Peyer's patch (tissue), 4 donors: ENCODE measurements around the gene HSD17B12. TPM values are rescaled to one million over a fixed set of nuclear protein-coding genes. Genes with fewer than 3 reads are reported as not detected.

Source experiments
- DNase-seq, 3 donors: peaks; one replicate each; pipeline ENCODE4 v3.0.0-alpha.2; 2017 to 2019
- H3K27ac ChIP-seq, 4 donors: fragments of 200-600 bp; sonication (generic); one replicate each; pipeline ENCODE4 v1.5.1; 2016 to 2019
- H3K27me3 ChIP-seq, 2 donors: fragments of 200-600 bp; sonication (generic); one replicate each; pipeline ENCODE4 v1.5.1; 2019
- H3K36me3 ChIP-seq, 3 donors: fragments of 200-600 bp; sonication (generic); one replicate each; pipeline ENCODE4 v1.5.1; 2016 to 2019
- H3K4me1 ChIP-seq, 4 donors: fragments of 200-600 bp; sonication (generic); one replicate each; pipeline ENCODE4 v1.5.1; 2016 to 2019
- H3K4me3 ChIP-seq, 4 donors: fragments of 200-600 bp; sonication (generic); 1 replicate in 3 of 4; 2 replicates in 1 of 4; pipeline ENCODE4 v1.5.1; 2016 to 2019; ENCODE audit warnings: mild to moderate bottlenecking in 1 of 4
- H3K9me3 ChIP-seq, 4 donors: fragments of 200-600 bp; sonication (generic); one replicate each; pipeline ENCODE4 v1.5.1; 2016 to 2019; ENCODE audit warnings: mild to moderate bottlenecking in 1 of 4
- POLR2A ChIP-seq, 2 donors: fragments of 450-650 bp; IDR thresholded peaks; one replicate each; pipeline ENCODE4 v1.5.1; 2017; ENCODE audit warnings: antibody characterized with exemption in 2 of 2, mild to moderate bottlenecking in 2 of 2, moderate library complexity in 2 of 2
- total RNA-seq, 4 donors: library from RNA; depleted of rRNA; stranded (reverse); fragments of >200 nt; gene quantifications; one replicate each; pipeline ENCODE4 v1.1.0, GENCODE V29; 2016
- TF ChIP-seq, protein P1 (sequence below), 6 experiments: fragments of 450-650 bp in 4 of 6; fragments of 200-600 bp in 2 of 6; sonication (generic) in 1 of 6; IDR thresholded peaks; one replicate each; pipeline ENCODE4 v1.5.1; 2017 to 2019; ENCODE audit warnings: antibody characterized with exemption in 6 of 6, mild to moderate bottlenecking in 3 of 6, moderate library complexity in 1 of 6

HSD17B12 gene
- total RNA-seq, 4 donors from 2014 or later: 12.4 to 69.0 (median 59.4) TPM

DNA sequence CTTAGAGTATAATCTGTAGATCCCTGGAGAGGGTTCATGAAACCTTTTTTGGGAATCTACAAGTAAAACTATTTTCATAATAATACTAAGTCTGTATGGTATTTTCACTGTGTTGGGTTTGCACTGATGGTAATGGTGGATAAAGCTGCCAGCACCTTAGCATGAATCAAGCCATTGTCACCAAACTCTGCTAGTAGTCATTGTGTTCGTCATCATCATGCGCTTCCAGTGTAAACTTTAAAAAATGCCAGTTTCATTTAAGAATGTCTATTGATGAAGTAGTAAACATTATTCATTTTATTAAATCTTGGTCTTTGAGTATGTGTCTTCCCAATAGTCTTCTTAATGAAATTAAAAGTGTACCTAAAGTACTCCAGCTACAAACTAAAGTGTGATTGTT lies 215.1 kb downstream of the HSD17B12 start:
- no peak overlapping the region for H3K27ac ChIP-seq

DNA sequence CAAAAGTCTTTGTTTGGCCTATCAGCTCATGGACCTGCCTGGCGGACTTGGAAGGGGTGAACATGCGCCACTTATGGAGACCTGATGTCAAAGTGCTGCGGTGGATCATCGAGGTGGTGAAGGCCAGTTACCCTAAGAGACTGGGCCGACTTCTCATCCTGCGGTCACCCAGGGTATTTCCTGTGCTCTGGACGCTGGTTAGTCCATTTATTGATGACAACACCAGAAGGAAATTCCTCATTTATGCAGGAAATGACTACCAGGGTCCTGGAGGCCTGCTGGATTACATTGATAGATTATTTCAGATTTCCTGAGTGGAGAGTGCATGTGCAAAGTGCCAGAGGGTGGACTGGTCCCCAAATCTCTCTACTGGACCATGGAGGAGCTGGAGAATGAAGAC lies 218.0 kb downstream of the HSD17B12 start:
- peaks cover 0 to 78% (median 0%) of the 10 kb centered on the region in 3 donors for H3K36me3 ChIP-seq
- H3K4me1 ChIP-seq: no peaks in the 10 kb centered on the region
- no peaks in the 10 kb centered on the region for H3K9me3 ChIP-seq
- no peak overlapping the region for H3K4me3 ChIP-seq
- H3K27me3 ChIP-seq: no peaks in the 10 kb centered on the region
- no peak for DNase-seq
- TF ChIP-seq, protein P1, sequence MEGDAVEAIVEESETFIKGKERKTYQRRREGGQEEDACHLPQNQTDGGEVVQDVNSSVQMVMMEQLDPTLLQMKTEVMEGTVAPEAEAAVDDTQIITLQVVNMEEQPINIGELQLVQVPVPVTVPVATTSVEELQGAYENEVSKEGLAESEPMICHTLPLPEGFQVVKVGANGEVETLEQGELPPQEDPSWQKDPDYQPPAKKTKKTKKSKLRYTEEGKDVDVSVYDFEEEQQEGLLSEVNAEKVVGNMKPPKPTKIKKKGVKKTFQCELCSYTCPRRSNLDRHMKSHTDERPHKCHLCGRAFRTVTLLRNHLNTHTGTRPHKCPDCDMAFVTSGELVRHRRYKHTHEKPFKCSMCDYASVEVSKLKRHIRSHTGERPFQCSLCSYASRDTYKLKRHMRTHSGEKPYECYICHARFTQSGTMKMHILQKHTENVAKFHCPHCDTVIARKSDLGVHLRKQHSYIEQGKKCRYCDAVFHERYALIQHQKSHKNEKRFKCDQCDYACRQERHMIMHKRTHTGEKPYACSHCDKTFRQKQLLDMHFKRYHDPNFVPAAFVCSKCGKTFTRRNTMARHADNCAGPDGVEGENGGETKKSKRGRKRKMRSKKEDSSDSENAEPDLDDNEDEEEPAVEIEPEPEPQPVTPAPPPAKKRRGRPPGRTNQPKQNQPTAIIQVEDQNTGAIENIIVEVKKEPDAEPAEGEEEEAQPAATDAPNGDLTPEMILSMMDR (IDR thresholded peaks at IDR 0.05): no peak
- TF ChIP-seq POLR2A (IDR thresholded peaks at IDR 0.05): no peak
- no peak overlapping the region for H3K27ac ChIP-seq

More for the DNA sequence above, 215.1 kb downstream of the HSD17B12 start:
- no peak for DNase-seq
- TF ChIP-seq, protein P1 (IDR thresholded peaks at IDR 0.05): no peak
- no peak for TF ChIP-seq POLR2A (IDR thresholded peaks at IDR 0.05)
- Histone ChIP-seq H3K27me3 (no peaks in the 10 kb centered on the region), H3K4me1 (no peaks in the 10 kb centered on the region), H3K9me3 (no peaks in the 10 kb centered on the region), H3K4me3 (no peak overlapping the region), H3K36me3 (peaks cover 0 to 77% (median 0%) of the 10 kb centered on the region in 3 donors)

DNA sequence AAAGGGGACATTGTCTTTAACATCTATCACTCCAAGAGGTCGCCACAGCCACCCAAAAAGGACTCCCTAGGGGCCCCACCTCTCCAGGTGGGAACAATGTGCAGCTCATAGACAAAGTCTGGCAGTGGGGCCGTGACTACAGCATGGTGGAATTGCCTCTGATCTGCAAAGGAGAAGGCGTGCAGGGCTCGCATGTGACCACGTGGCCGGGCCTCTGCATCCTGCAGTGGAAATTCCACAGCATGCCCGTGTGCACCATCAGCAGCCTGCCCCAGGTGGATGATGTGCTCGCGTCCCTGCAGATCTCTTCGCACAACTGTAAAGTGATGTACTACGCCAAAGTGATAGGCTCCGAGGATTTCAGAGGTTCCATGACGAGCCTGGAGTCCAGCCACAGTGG lies 218.6 kb downstream of the HSD17B12 start:
- H3K27ac ChIP-seq: no peak overlapping the region
- TF ChIP-seq POLR2A (IDR thresholded peaks at IDR 0.05): no peak
- TF ChIP-seq, protein P1 (IDR thresholded peaks at IDR 0.05): no peak
- no peaks in the 10 kb centered on the region for H3K9me3 ChIP-seq
- peaks cover 0 to 81% (median 0%) of the 10 kb centered on the region in 3 donors for H3K36me3 ChIP-seq
- no peaks in the 10 kb centered on the region for H3K27me3 ChIP-seq
- H3K4me3 ChIP-seq: no peak overlapping the region
- no peaks in the 10 kb centered on the region for H3K4me1 ChIP-seq
- no peak for DNase-seq

DNA sequence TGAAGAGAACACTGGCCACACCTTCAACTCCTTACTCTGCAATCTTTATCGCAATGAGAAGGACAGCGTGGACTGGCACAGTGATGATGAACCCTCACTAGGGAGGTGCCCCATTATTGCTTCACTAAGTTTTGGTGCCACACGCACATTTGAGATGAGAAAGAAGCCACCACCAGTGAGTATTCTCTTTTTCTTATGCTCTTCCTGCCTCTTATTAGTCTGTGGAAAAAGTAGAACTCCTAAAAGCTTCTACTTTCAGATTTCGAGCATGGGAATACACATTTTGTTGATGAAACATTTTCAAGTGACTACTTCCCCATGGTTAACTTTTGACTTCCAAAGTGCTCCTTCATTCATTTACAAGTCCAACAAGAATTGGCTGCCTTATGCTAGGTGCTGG lies 221.0 kb downstream of the HSD17B12 start:
- no peak for DNase-seq
- H3K36me3 ChIP-seq: peaks cover 0 to 67% (median 0%) of the 10 kb centered on the region in 3 donors
- TF ChIP-seq POLR2A (IDR thresholded peaks at IDR 0.05): no peak
- no peak overlapping the region for H3K27ac ChIP-seq
- H3K4me3 ChIP-seq: no peak overlapping the region
- peaks cover 0 to 10% (median 0%) of the 10 kb centered on the region in 4 donors for H3K4me1 ChIP-seq
- H3K9me3 ChIP-seq: no peaks in the 10 kb centered on the region
- no peaks in the 10 kb centered on the region for H3K27me3 ChIP-seq

DNA sequence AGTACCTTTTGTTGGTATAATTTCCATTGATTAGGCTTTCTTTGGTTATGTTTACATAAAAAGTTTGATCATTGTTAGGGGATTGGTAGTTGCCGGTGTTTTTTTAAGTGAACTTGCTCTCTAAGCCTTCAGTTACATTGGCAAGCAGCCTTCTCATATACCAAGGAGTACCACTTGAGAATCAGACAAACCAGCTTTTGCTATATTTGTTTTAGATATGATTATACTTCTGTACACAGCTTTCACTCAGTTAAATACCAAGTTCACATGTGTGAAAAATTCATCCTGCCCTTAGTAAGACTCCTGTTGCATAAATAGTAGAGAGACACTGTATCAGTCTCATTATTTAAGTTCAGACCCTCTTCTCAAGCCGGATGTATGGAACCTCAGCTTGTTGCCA lies 222.5 kb downstream of the HSD17B12 start:
- H3K27me3 ChIP-seq: no peaks in the 10 kb centered on the region
- H3K27ac ChIP-seq: no peak overlapping the region
- peaks cover 0 to 53% (median 0%) of the 10 kb centered on the region in 3 donors for H3K36me3 ChIP-seq
- no peak overlapping the region for H3K4me3 ChIP-seq
- H3K9me3 ChIP-seq: no peaks in the 10 kb centered on the region
- TF ChIP-seq, protein P1 (IDR thresholded peaks at IDR 0.05): no peak
- no peak for TF ChIP-seq POLR2A (IDR thresholded peaks at IDR 0.05)
- H3K4me1 ChIP-seq: peaks cover 0 to 10% (median 0%) of the 10 kb centered on the region in 4 donors
- no peak for DNase-seq

DNA sequence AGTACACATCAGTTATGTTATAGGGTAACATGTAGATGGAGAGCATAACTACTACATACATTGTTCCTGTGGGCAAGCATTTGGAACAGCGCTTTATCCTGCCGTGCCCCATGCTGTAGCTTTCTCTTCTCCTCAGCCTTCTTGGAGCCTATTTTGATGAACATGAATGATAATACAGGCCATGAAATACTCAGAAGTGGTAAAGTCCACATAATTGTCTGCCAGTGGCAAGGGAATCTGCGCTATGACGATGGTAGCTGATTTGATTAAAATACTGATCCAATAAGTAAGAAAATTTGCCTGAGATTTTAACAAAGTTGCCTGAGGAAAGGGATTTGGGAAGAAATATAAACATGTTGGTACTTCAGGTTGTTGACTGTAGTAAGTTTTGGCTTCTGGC lies 223.4 kb downstream of the HSD17B12 start:
- Histone ChIP-seq H3K9me3 (no peaks in the 10 kb centered on the region), H3K36me3 (peaks cover 0 to 53% (median 0%) of the 10 kb centered on the region in 3 donors), H3K27ac (no peak overlapping the region), H3K27me3 (no peaks in the 10 kb centered on the region), H3K4me3 (no peak overlapping the region), H3K4me1 (peaks cover 0 to 10% (median 0%) of the 10 kb centered on the region in 4 donors)
- no peak for TF ChIP-seq POLR2A (IDR thresholded peaks at IDR 0.05)
- TF ChIP-seq, protein P1 (IDR thresholded peaks at IDR 0.05): no peak
- no peak for DNase-seq
